ENCODE results near the gene TNMD.

DNA sequence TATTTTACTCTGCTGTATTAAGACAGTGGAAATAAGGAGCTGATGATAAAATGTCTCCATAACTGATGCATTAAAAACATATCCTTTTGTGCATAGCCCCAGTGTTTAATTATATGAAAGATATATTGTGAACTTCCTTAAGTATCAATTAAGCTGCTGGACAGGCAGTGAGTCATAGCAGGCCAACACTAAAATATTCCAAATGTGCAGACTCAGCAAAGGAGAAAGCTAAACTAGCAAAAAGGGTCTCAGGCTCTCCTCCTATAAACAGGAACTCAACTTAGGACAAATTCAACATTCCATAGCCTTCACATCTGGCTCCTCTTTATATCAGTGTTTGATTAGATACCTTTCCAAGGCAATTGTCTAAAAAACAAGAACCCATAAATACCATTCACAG lies 15.6 kb downstream of the TNMD start:
- TF ChIP-seq, protein P1, sequence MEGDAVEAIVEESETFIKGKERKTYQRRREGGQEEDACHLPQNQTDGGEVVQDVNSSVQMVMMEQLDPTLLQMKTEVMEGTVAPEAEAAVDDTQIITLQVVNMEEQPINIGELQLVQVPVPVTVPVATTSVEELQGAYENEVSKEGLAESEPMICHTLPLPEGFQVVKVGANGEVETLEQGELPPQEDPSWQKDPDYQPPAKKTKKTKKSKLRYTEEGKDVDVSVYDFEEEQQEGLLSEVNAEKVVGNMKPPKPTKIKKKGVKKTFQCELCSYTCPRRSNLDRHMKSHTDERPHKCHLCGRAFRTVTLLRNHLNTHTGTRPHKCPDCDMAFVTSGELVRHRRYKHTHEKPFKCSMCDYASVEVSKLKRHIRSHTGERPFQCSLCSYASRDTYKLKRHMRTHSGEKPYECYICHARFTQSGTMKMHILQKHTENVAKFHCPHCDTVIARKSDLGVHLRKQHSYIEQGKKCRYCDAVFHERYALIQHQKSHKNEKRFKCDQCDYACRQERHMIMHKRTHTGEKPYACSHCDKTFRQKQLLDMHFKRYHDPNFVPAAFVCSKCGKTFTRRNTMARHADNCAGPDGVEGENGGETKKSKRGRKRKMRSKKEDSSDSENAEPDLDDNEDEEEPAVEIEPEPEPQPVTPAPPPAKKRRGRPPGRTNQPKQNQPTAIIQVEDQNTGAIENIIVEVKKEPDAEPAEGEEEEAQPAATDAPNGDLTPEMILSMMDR (IDR thresholded peaks at IDR 0.05): no peak
- no peak for TF ChIP-seq POLR2A (IDR thresholded peaks at IDR 0.05)
- no peak for TF ChIP-seq POLR2AphosphoS5 (IDR thresholded peaks at IDR 0.05)
